ENCODE results near the gene SMAD3.

Gene SMAD3

DNA sequence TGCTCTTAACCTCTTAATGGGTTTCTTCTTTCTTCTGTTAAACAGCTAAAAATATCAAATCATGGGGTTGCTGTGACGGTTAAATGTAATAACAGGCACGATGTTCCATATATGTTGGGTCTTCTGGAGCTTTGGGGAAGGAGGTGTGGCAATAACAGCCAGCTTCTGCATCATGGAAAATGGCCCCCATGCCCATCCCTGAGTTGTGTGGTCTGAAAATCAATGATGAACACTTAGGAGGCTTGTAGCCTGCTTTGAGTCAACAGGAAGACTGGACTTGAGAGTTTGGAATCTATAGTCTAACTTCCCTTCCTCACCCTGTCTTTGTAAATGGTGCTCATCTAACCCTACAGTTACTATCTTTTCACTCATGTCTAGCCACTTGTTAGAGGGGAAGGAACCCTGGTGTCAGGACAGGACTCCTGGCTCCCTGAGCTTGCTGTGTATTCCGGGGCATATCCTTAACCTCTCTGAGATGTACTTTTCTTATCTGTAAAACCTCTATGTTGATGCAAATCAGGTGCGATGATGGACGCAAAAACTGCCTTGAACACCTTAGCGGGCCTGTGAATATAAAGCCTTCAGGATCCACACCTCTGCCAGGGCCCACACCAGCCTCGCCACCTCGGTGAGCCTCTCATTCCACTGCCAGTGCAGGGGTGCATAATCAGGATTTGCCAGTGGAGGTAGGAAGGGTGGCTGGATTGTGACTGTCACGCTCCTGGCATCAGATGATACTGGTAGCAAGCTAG is 27.5 kb downstream of the SMAD3 start:
- no peak for DNase-seq (ENCODE audit: low read depth, low spot score)
- no peak overlapping the region for H3K27ac ChIP-seq

DNA sequence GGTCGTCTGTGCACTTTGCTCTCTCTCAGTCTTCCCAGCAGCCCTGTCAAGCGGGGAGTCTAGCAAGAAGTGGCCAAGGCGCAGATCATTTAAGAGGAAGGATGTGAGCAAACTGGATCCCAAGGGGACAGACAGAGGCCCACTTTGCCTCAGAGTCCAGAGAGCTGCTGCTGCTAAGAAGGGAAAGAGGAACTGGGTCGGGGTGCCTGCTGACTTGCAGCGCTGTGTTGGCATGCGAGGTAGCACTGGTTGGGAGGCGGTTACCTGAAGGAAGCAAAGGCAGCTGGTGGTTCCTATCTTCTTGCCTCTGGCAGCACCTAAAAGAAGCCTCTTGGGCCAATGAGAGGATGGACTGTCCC is 28.1 kb downstream of the SMAD3 start:
- DNase-seq (ENCODE audit: low read depth, low spot score): no peak
- no peak overlapping the region for H3K27ac ChIP-seq

DNA sequence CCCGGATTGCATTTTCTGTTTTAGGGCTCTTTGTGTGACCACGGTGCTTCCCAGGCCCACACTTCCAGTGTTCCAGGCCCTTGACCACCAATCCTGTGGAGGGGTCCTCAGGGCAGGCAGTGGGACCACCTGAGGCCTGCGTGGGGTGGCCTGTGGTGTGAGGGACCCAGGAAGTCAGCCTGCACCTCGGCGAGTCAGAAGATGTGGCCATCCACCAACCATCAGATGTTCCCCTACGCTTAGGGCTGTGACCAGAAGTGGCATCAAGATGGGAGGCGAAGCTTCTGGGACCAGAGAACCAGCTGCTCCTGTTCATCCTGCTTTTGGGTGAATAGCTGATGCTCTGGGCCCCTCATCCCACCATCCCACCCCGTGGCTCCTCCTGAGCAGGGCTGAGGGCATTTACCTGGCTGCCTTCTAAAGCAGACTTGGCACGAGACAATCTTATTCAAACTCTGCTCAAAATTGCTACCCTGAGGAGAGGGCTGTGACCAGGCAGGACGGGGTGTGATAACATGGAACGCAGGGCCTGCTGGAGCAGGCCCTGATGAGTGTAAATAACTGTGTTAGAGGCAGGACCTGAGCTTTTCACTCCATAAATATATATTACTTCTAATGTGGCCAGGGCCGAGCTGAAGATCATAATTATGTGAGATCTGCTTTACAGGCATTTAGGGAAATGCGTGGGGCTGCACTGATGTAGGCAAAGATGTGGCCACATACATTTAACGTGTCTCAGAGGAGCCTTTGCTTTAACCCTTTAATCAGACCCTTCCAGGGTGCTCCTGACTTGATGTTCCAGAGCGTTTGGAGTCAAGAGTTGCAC is 28.8 kb downstream of the SMAD3 start:
- H3K27ac ChIP-seq: peak overlapping the region; percentile 32

DNA sequence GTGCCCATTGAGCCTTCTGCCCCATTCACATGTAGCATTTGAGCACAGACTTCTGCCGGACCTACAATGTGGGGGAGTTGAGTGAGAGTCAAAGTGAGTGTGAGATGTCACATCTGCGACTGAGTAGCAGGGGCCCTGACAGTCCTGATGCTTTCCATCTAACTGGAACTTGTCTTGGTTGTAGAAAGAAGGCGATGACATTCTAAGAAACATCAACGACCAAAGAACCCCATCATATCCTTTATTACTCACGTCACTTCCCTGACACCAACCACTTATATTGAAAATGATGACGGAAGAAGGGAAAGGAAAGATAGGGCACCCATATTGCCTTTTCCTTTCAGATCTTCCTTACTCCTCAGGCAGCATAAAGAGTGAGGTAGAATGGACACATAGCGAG is 30.5 kb downstream of the SMAD3 start:
- no peak for DNase-seq (ENCODE audit: low read depth, low spot score)
- no peak overlapping the region for H3K27ac ChIP-seq

More for the DNA sequence above, 28.8 kb downstream of the SMAD3 start:
- DNase-seq (ENCODE audit: low read depth, low spot score): no peak

DNA sequence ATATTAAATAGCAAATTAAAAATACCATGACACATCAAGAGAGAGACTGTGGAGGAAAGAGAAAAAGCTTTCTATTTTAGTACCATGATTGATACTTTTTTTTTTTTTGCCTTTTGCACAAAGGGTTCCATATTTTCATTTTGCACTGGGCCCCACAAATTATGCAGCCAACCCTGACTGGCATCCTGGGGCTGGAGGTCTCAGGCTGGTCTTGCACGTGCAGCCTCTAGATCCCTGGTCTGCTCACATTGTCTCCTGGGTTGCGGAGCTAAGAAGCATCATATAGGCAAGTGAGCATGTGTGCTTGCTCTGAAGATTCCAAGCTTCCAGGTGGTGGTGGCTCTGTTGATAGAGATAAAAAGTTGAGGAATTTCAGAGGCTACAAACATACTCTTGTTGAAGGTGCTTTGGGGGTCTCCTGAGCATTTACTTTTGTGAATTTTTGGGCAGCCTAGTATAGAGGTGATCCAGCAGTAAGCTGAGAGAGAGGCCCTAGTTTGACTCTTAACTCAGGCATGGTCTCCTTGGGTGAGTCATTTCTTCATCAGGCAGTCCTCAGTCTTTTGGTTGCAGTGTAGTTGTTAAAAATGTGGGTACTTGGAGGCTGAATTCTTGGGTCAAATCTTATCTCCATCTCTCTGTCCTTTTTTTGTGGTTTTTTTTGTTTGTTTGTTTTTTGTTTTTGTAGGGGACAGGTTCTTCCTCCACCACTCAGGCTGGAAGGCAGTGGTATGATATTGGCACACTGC is 31.3 kb downstream of the SMAD3 start:
- no peak overlapping the region for H3K27ac ChIP-seq
- DNase-seq (ENCODE audit: low read depth, low spot score): no peak

DNA sequence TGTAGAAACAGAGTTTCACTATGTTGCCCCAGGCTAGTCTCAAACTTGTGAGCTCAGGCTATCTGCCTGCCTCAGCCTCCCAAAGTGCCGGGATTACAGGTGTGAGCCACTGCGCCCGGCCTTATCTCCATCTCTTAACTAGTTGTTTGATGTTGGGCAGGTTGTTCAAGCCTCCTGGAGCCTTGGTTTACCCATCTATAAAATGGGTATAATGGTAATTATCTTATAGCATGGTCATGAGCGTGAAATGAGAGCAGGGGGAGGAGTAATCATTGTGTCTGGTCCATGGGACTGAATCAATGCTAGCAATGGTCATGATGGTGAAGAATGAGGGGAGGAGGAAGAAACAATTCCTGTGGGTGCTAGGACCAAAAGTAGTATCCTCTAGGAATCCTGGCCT is 32.0 kb downstream of the SMAD3 start:
- no peak for DNase-seq (ENCODE audit: low read depth, low spot score)

DNA sequence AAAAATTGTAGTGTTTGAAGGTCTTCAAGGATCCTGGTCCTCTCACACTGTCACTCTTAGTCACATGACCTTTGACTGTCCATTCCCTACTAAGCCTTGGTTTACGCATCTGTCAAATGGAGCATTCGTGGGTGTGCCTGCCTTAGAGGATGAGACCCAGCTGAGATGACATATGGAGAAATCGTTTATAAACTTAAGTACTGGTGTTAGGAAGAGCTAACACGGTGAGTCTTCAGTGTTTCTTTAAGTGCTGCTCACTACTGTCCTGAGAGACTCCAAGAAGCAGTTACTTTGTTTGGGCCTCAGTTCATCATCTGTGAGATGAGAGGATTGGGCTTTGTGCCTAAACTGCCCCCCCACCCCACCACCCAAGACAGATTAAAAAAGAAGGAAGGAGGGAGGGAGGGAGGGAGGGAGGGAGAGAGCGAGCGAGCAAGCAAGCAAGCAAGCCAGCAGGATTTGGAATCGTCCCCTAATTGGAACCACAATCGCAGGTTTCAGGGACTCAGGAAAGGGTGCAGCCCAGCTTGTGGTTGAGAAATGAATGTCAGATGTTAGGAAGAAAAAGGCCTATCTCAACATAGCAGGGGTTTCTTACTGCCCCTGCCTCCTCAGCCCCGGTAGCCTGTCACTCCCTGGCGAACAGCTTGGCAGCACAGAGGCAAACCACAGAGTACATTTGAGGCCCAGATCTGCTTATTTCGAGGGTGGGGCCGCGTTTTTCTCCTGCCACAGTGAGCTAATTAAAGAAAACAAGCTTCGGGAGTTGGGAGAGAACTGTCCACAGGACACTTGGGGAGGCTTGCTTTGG is 32.7 kb downstream of the SMAD3 start:
- DNase-seq (ENCODE audit: low read depth, low spot score): no peak
- H3K27ac ChIP-seq: peak overlapping the region; percentile 51

More for the DNA sequence above, 32.0 kb downstream of the SMAD3 start:
- no peak overlapping the region for H3K27ac ChIP-seq

DNA sequence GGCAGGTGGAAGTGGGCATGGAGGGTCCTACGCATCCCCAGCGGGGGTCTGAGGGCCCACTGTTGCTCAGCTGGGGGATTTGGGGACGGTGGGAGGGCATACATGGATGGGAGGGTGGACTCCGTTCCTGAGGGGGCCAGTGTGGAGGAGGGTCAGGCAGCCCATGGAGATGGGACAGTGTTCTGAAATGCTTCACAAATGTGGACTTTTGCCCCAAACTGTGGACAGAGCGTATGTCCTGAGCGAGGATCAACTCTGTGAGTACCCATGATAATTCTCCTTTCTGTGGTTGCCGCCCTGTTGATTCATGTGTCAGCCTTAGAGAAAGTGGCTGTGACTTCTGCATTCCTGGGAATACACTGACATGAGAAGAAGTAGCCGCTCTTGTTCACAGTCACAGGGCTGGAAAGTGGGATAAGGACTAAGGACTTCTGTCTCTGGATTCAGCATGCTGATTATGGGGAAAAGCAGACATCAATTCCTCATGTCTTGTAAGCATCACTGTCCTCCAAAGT is 33.4 kb downstream of the SMAD3 start:
- no peak for DNase-seq (ENCODE audit: low read depth, low spot score)
- peak overlapping the region; percentile 51 for H3K27ac ChIP-seq

DNA sequence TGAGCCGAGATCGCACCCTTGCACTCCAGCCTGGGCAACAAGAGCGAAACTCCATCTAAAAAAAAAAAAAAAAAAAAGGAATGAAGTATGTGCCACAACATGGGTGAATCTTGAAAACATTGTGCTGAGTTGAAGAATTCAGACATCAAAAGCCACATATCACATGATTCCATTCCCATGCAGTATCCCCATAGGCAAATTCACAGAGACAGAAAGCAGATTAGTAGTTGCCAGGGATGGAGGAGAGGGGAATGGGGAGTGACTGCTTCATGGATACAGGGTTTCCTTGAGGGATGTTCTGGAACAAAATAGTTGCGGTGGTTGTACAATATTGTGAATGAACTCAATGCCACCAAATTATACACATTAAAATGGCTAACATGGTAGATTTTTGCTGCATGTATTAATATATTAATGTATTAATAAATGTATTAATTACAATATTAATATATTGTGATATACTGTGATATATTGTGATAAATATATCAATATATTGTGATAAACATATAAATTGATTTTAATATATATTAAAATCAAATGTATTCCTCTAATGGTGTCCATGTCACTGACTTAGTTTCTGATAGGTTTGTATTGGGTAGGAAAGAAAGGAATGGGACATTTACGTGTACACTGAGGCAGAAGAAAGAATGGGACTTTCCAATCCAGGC is 34.9 kb downstream of the SMAD3 start:
- H3K27ac ChIP-seq: no peak overlapping the region
- no peak for DNase-seq (ENCODE audit: low read depth, low spot score)

DNA sequence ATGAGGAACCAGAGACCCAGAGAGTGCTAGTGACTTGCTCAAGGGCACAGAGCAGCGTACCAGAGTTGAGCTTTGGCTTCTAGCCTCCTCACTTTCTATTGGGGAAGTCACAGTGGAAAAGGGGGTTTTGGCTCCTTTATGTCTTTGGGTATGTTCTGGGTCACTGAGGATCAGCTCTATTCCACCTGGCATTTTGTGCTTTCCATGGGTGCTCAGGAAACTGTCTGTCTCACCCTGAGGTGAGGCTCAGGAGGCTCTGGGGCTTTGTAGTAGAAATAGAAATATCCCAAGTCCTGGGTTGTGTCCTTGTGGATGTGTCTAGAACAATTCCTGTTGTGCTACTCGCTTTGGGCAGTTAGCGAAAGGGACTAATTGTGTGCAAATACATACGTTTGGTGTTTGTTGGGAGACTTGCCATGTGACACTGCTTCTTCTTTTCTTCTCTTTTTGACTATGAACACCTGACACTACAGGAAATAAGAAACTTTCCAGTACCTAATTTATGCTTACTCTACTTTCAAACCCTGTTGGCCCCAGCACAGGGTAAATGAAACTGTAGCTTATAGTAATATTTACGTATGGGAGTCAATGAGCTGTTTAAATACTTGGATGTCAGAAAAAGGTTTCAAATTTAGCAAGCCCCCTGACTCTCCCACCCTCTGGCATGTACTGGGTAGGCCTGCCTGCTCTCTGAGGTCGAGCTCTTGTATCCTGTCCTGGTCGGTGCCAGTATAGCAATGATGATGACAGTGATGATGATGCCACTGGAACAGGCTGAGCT is 35.6 kb downstream of the SMAD3 start:
- DNase-seq (ENCODE audit: low read depth, low spot score): no peak
- H3K27ac ChIP-seq: peak overlapping the region; percentile 20

DNA sequence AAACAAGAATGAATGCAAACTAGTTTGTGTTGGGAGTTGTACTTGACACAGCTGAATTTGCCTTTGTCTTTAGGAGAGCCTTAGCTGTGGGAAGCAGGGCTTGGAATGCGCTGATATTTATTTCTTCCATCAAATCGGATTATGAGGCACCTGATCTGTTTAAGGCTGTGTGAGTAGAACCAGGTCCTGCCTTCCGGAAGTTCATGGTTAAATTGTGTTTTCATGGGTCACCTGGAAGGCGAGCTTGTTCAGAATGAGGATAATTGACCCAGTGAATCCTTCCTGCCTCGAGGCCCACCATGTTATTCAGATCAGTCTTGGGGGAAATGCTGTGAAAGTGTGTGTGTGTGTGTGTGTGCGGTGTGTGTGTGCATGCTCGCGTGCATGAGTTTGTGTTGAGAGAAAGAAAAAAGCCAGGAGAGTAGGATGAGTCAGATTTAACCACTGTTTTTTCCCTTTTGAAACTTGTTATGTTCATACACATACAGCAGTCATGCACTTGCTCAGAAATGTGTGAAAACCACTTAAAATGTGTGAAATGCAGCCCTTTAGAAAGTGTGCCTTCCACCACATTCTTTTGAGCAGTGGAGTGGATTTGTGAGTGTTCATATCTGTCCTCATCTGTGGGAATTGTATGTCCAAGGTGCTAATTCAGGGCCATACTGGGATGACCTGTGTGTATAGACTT is 36.7 kb downstream of the SMAD3 start:
- H3K27ac ChIP-seq: peak overlapping the region; percentile 20
- no peak for DNase-seq (ENCODE audit: low read depth, low spot score)

DNA sequence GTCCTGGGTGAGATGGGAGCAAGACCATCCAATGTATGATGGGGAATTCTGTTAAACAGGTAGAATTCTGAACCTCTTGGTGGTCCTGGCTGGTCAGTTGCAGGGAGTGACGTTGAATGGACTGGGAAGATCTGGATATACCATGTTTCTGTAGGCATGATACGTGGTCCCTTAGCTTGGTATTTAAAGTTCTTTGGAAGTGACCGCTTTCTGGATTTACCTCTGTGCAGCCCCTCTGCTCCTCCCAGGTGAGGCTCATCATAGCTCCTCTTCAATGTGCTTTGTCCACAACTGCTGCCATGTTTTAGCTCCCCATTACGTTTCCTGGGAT is 37.2 kb downstream of the SMAD3 start:
- DNase-seq (ENCODE audit: low read depth, low spot score): no peak
- peak overlapping the region; percentile 20 for H3K27ac ChIP-seq

DNA sequence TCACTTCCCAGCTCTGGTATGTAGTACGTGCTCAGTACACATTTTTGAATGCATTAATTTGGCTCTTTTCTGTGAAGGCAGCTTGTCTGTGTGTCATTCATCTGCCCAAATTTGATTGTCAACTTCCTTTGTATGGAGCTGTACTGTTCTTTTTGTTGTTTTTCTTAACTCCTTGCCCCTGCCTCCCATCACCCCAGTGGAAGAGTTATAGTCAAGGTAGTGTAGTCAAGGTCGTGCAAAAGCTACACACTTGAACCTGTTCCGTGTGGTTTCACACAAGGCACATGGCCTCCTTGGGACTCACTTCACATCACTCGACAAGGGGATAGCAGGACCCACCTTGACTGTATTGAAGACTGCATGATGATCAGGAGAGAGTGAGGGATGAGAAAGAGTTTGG is 37.6 kb downstream of the SMAD3 start:
- no peak for DNase-seq (ENCODE audit: low read depth, low spot score)
- no peak overlapping the region for H3K27ac ChIP-seq

DNA sequence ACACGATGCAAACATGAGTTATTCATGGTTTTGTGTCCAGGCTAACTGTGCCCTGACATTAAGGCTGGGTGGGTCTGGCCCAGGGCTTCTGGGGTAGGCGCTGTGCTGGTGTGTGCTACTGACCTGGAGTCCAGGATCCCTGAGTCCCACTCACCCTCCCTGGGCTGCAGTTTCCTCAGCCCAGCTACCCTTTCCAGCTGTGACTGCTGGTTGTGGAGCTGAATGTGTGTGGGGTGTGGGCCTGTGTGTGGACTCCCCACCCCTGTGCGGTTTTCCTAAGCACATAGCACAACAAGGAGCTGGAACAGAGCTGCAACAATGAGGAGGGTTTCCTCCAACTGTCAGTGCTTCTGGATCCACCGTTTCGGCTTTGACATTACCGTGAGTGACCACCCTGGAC is 38.0 kb downstream of the SMAD3 start:
- no peak overlapping the region for H3K27ac ChIP-seq
- DNase-seq (ENCODE audit: low read depth, low spot score): no peak

DNA sequence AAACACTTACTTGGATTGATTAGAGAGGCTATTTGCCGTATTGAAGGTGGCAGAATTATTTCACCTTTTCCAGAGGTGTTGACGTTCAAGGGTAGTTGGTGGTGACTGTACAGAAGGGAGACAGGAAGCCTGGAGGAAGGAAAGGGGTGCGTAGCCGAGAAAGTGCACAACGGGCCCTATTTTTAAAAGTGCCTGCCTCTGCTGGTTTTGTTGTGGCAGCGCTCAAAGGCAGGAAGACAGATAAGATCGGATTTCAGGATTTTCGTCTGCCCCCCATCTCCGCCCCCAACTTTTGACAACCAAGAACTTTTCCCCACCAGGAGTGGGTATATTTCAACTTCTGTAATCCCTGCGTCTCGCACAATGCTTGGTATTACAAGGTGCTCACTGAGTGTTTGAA is 38.5 kb downstream of the SMAD3 start:
- DNase-seq (ENCODE audit: low read depth, low spot score): no peak
- no peak overlapping the region for H3K27ac ChIP-seq

DNA sequence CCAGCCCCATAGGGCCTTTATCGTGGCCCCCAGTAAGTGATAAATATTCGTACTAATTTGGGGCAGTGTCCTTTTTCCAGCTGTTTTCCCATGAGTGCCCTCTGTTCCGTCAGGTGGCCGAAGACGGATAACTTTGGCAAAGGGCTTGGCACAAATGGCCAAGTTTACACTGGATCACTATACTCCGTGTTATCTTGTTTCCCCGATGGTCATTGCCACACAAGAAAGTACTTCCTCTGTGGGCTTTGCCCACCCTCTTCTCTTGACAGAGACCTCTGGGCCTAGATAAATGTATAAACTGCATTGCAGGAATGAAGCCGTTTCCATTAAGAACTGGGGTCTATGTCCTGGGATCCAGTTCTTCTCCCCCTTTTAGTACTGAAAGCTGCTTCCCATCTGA is 39.1 kb downstream of the SMAD3 start:
- H3K27ac ChIP-seq: peak overlapping the region; percentile 98
- DNase-seq (ENCODE audit: low read depth, low spot score): no peak

DNA sequence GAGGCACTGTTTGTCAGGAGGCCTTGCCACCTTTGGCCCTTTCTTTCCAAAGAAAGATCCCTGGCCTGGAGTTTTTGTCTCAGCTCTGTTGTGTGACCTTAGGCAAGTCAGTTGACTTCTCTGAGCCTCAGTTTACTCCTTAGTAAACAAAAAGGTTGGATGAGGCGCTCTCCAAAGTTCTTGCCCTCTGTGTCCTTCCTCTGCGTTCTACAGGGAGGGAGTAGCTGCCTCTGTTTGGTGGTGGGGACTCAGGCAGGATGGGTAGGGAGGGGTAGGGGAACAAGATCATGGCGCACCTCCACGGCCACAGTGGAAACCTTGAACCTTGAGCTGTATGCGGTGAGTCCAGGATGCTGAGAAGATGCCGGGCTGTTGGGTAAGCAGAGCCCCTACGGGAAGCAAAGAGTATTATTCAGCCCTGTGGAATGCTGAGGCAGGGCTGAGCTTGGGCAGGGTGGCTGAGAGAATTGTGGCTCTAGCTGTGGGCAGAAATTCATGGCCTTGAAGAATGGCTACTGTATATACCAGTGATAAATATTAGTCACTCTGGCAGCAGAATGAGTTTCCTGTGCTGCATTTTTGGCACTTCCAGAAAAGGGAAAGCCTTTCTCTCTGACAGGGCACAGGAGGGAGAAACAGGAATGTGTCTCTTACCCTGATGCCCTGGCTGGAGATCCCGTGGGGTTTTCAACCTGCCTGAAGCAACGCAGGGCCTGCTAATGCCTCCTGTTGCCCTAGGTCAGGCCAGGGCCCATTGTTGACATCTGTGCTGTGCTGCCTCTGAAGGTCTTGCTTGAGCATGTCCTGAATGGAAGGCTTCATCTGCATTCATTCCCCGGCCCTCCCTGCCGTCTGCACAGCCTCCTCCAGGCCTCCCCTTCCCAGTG is 39.9 kb downstream of the SMAD3 start:
- H3K27ac ChIP-seq: peak overlapping the region; percentile 98
- DNase-seq (ENCODE audit: low read depth, low spot score): peak; percentile 91

All from epithelial cell of prostate (primary cell).